ENCODE data around the gene PIERCE2.
"Not testable (repeated sequence)": the region's sequence is repeated elsewhere in the genome, so short reads cannot be mapped to it uniquely, and the experiment has no call there.

Gene PIERCE2

GRCh38 chr15:55434989-55435825, 26.9 kb downstream of the PIERCE2 start:
- DNase-seq (ENCODE audit: low read depth, low spot score), result peak; percentile 10

DNA sequence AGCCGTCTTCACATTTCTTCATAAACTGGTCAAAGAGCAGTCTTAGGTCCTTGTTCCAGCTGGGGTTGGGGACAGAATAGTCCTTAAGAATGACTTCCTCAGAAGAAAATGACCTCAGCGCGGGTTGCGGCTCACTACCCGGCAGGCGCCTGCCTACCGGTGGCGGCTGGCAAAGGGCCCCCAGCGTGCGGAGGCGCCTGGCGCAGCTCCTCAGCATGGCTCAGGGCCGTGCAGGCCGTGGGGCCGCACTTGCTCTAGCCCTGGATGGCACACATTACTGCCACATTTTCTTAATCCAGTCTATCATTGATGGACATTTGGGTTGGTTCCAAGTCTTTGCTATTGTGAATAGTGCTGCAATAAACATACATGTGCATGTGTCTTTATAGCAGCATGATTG, 34.8 kb downstream of the PIERCE2 start:
- not testable (repeated sequence) for DNase-seq (ENCODE audit: low read depth, low spot score)

DNA sequence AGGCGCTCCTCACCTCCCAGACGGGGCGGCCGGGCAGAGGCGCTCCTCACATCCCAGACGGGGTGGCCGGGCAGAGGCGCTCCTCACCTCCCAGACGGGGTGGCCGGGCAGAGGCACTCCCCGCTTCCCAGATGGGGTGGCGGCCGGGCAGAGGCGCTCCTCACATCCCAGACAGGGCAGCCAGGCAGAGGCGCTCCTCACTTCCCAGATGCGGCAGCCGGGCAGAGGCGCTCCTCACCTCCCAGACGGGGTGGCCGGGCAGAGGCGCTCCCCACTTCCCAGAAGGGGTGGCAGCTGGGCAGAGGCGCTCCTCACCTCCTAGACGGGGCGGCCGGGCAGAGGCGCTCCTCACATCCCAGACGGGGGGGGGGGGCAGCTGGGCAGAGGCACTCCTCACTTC, 37.6 kb downstream of the PIERCE2 start:
- not testable (repeated sequence) for DNase-seq (ENCODE audit: low read depth, low spot score)

DNA sequence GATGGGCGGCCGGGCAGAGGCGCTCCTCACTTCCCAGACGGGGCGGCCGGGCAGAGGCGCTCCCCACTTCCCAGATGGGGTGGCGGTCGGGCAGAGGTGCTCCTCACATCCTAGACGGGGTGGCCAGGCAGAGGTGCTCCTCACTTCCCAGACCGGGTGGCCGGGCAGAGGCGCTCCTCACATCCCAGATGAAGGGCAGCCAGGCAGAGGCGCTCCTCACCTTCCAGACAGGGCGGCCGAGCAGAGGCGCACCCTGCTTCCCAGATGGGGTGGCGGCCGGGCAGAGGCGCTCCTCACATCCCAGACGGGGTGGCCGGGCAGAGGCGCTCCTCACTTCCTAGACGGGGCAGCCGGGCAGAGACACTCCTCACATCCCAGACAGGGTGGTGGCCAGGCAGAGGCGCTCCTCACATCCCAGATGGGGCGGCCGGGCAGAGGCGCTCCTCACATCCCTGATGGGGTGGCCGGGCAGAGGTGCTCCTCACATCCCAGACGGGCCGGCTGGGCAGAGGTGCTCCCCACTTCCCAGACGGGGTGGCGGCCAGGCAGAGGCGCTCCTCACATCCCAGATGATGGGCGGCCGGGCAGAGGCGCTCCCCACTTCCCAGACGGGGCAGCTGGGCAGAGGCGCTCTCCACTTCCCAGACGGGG, 38.2 kb downstream of the PIERCE2 start:
- DNase-seq (ENCODE audit: low read depth, low spot score), result not testable (repeated sequence)

DNA sequence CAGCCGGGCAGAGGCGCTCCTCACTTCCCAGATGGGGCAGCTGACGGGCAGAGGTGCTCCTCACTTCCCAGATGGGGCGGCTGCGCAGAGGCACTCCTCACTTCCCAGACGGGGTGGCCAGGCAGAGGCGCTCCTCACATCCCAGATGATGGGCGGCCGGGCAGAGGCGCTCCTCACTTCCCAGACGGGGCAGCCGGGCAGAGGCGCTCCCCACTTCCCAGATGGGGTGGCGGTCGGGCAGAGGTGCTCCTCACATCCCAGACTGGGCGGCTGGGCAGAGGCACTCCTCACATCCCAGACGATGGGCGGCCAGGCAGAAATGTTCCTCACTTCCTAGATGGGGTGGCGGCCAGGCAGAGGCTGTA, 38.7 kb downstream of the PIERCE2 start:
- not testable (repeated sequence) for DNase-seq (ENCODE audit: low read depth, low spot score)

DNA sequence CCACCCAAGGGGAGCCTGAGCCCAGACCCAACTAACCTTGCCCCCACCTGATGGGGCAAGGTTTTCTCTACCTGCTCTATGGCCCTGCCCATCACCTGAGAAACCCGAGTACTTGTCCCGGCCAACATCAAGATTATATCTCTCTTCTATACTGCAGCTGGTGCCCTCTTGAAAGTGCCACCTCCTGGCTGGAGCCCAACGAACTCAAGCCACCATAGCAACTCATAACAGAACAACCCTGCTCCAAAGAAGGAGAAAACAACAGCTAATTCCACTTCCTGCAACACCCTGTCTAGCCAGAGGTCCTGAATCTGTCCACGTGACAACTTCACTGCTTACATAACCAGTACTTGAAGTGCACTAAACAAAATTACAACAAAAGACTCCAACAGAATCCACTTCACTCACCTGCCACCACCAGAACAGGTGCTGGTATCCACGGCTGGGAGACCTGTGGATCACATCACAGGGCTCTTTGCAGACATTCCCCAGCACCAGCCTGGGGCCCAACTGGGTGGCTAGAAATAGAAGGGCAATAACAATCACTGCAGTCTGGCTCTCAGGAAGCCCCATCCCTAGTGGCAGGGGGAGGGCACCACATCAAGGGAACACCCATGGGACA, 49.2 kb downstream of the PIERCE2 start:
- DNase-seq (ENCODE audit: low read depth, low spot score), result no peak

DNA sequence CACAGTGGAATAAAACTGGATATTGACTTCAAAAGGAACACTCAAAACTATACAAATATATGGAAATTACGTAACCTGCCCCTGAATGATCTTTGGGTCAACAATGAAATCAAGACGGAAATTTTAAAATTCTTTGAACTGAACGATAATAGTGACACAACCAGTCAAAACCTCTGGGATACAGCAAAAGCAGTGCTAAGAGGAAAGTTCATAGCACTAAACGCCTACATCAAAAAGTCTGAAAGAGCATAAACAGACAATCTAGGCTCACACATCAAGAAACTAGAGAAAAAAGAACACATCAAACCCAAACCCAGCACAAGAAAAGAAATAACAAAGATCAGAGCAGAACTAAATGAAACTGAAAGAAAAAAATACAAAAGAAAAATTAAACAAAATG, 53.2 kb downstream of the PIERCE2 start:
- DNase-seq (ENCODE audit: low read depth, low spot score), result no peak

GRCh38 chr15:55468321-55468720, 60.0 kb downstream of the PIERCE2 start:
- DNase-seq (ENCODE audit: low read depth, low spot score), result no peak
